ENCODE measurements around the gene CD4.

DNA sequence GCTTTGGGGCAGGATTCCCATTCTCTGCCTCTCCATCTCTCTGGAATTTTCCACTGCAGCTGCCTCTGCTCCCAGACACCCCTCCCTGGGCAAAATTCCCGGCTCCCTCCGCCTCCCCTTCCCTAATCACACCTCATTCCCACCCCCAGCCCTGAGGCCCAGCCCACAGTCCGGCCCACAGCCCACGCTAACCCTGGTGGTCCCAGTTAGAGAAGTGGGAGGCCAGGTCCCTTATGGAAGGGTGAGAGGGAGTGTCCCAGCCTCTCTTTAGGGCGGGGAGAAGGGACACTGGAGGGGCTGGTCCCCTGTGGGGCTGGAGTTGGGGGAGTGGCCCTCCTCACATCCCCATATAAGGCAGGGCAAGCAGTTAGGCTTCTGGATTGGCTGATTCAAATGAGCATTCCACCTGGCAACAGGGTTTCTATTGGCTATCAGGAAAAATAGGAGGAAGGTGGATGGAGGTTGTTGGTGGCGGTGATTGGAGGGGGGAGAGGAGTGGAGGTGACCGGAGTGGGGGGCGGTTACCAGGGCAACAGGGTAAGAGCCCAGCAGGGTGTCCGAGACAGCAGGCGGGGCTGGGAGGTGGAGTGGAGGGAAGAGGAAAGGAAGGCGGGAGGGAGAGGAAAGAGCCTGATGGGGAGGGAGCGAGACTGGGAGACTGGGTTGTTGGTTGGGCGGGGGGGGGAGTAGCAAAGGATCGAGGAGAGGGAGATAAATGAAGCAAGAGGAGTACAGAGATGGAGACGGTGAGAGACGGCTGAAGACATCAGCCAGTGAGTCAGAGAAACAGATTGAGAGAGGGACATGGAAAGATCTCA lies 25.1 kb upstream of the CD4 start:
- TF ChIP-seq, protein P1, sequence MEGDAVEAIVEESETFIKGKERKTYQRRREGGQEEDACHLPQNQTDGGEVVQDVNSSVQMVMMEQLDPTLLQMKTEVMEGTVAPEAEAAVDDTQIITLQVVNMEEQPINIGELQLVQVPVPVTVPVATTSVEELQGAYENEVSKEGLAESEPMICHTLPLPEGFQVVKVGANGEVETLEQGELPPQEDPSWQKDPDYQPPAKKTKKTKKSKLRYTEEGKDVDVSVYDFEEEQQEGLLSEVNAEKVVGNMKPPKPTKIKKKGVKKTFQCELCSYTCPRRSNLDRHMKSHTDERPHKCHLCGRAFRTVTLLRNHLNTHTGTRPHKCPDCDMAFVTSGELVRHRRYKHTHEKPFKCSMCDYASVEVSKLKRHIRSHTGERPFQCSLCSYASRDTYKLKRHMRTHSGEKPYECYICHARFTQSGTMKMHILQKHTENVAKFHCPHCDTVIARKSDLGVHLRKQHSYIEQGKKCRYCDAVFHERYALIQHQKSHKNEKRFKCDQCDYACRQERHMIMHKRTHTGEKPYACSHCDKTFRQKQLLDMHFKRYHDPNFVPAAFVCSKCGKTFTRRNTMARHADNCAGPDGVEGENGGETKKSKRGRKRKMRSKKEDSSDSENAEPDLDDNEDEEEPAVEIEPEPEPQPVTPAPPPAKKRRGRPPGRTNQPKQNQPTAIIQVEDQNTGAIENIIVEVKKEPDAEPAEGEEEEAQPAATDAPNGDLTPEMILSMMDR (IDR thresholded peaks at IDR 0.05; ENCODE audit: insufficient read depth, low read length, poor library complexity, severe bottlenecking): no peak
- TF ChIP-seq EZH2phosphoT487 (conservative IDR thresholded peaks at IDR 0.05; ENCODE audit: low read length): no peak
